Skeletal muscle tissue (tissue), 4 donors: ENCODE data around the gene CADPS. TPM values are rescaled to one million over a fixed set of nuclear protein-coding genes. Genes with fewer than 3 reads are reported as not detected.

ENCODE experiments used
- H3K27ac ChIP-seq: one replicate; pipeline ENCODE4 v1.7.0; 2013; ENCODE audit warnings: mild to moderate bottlenecking, low read depth, low read length, inconsistent platforms
- H3K27me3 ChIP-seq, 3 donors: one replicate each; pipeline ENCODE4 v1.7.0; 2013; ENCODE audit warnings: low read length in 3 of 3; ENCODE audit not compliant: control insufficient read depth in 3 of 3, insufficient read depth in 3 of 3
- H3K36me3 ChIP-seq, 3 donors: one replicate each; pipeline ENCODE4 v1.7.0; 2013; ENCODE audit warnings: low read length in 3 of 3; ENCODE audit not compliant: control insufficient read depth in 3 of 3, insufficient read depth in 3 of 3
- H3K4me1 ChIP-seq, 3 donors: one replicate each; pipeline ENCODE4 v1.7.0; 2013; ENCODE audit warnings: low read length in 3 of 3, mild to moderate bottlenecking in 3 of 3; ENCODE audit not compliant: control insufficient read depth in 3 of 3, insufficient read depth in 3 of 3
- H3K4me3 ChIP-seq, 3 donors: one replicate each; pipeline ENCODE4 v1.7.0; 2013; ENCODE audit warnings: low read length in 3 of 3
- H3K9ac ChIP-seq, 3 donors: one replicate each; pipeline ENCODE4 v1.7.0; 2013; ENCODE audit warnings: low read length in 3 of 3, mild to moderate bottlenecking in 3 of 3, moderate library complexity in 2 of 3, low read depth in 1 of 3
- H3K9me3 ChIP-seq, 3 donors: one replicate each; pipeline ENCODE4 v1.7.0; 2013; ENCODE audit warnings: low read length in 3 of 3; ENCODE audit not compliant: control insufficient read depth in 3 of 3
- total RNA-seq: library from RNA; depleted of rRNA; stranded (reverse); fragments of >200 nt; gene quantifications from one replicate; pipeline ENCODE4 v1.2.3, GENCODE V29; 2014
- donor health status: Osteomylitis.

Gene CADPS
- total RNA-seq, 1 donor from 2014 or later, result 1.0 TPM

GRCh38 chr3:62558549-62559112 is 316.6 kb downstream of the CADPS start:
- Histone ChIP-seq H3K27ac (no peak overlapping the region), H3K36me3 (no peaks in the 10 kb centered on the region), H3K9ac (no peak overlapping the region), H3K4me1 (no peaks in the 10 kb centered on the region), H3K9me3 (no peaks in the 10 kb centered on the region), H3K4me3 (no peak overlapping the region), H3K27me3 (no peaks in the 10 kb centered on the region)

- Histone ChIP-seq H3K4me1 (no peaks in the 10 kb centered on the region), H3K27ac (no peak overlapping the region), H3K36me3 (no peaks in the 10 kb centered on the region), H3K4me3 (no peak overlapping the region), H3K27me3 (no peaks in the 10 kb centered on the region), H3K9me3 (no peaks in the 10 kb centered on the region), H3K9ac (no peak overlapping the region)
Observed at GRCh38 chr3:62557983-62558382, 317.2 kb downstream of the CADPS start.

- H3K9ac ChIP-seq, result no peak overlapping the region
- H3K27me3 ChIP-seq, result no peaks in the 10 kb centered on the region
- H3K36me3 ChIP-seq, result no peaks in the 10 kb centered on the region
- H3K9me3 ChIP-seq, result no peaks in the 10 kb centered on the region
- H3K4me3 ChIP-seq, result no peak overlapping the region
- no peaks in the 10 kb centered on the region for H3K4me1 ChIP-seq
- no peak overlapping the region for H3K27ac ChIP-seq
Observed at GRCh38 chr3:62557450-62557849, 317.8 kb downstream of the CADPS start.

GRCh38 chr3:62556121-62556815 is 318.9 kb downstream of the CADPS start:
- H3K9ac ChIP-seq, result no peak overlapping the region
- H3K4me1 ChIP-seq, result no peaks in the 10 kb centered on the region
- H3K27me3 ChIP-seq, result peaks cover 0 to 3% (median 0%) of the 10 kb centered on the region in 3 donors
- H3K9me3 ChIP-seq, result no peaks in the 10 kb centered on the region
- H3K27ac ChIP-seq, result no peak overlapping the region
- H3K4me3 ChIP-seq, result no peak overlapping the region
- H3K36me3 ChIP-seq, result no peaks in the 10 kb centered on the region

GRCh38 chr3:62554264-62554799 is 320.9 kb downstream of the CADPS start:
- Histone ChIP-seq H3K9me3 (no peaks in the 10 kb centered on the region), H3K36me3 (no peaks in the 10 kb centered on the region), H3K4me1 (no peaks in the 10 kb centered on the region), H3K4me3 (no peak overlapping the region), H3K27me3 (peaks cover 0 to 8% (median 0%) of the 10 kb centered on the region in 3 donors), H3K9ac (no peak overlapping the region), H3K27ac (no peak overlapping the region)

GRCh38 chr3:62553811-62554210 is 321.4 kb downstream of the CADPS start:
- no peak overlapping the region for H3K4me3 ChIP-seq
- H3K9ac ChIP-seq, result no peak overlapping the region
- no peak overlapping the region for H3K27ac ChIP-seq
- no peaks in the 10 kb centered on the region for H3K9me3 ChIP-seq
- H3K27me3 ChIP-seq, result peaks cover 0 to 8% (median 0%) of the 10 kb centered on the region in 3 donors
- no peaks in the 10 kb centered on the region for H3K36me3 ChIP-seq
- H3K4me1 ChIP-seq, result no peaks in the 10 kb centered on the region

- Histone ChIP-seq H3K36me3 (no peaks in the 10 kb centered on the region), H3K27me3 (peaks cover 0 to 8% (median 0%) of the 10 kb centered on the region in 3 donors), H3K9ac (no peak overlapping the region), H3K4me3 (no peak overlapping the region), H3K4me1 (no peaks in the 10 kb centered on the region), H3K9me3 (no peaks in the 10 kb centered on the region), H3K27ac (no peak overlapping the region)
Observed at GRCh38 chr3:62551556-62551955, 323.7 kb downstream of the CADPS start.

- H3K36me3 ChIP-seq, result no peaks in the 10 kb centered on the region
- no peak overlapping the region for H3K27ac ChIP-seq
- H3K4me3 ChIP-seq, result no peak overlapping the region
- no peaks in the 10 kb centered on the region for H3K4me1 ChIP-seq
- H3K27me3 ChIP-seq, result peaks cover 0 to 8% (median 0%) of the 10 kb centered on the region in 3 donors
- no peak overlapping the region for H3K9ac ChIP-seq
- no peaks in the 10 kb centered on the region for H3K9me3 ChIP-seq
Observed at GRCh38 chr3:62550439-62550838, 324.8 kb downstream of the CADPS start.

GRCh38 chr3:62548528-62549205 is 326.5 kb downstream of the CADPS start:
- H3K27me3 ChIP-seq, result peaks cover 0 to 8% (median 0%) of the 10 kb centered on the region in 3 donors
- no peaks in the 10 kb centered on the region for H3K36me3 ChIP-seq
- H3K4me1 ChIP-seq, result no peaks in the 10 kb centered on the region
- H3K9ac ChIP-seq, result no peak overlapping the region
- no peak overlapping the region for H3K27ac ChIP-seq
- H3K4me3 ChIP-seq, result no peak overlapping the region
- no peaks in the 10 kb centered on the region for H3K9me3 ChIP-seq

GRCh38 chr3:62546266-62546665 is 328.9 kb downstream of the CADPS start:
- no peaks in the 10 kb centered on the region for H3K36me3 ChIP-seq
- H3K4me1 ChIP-seq, result no peaks in the 10 kb centered on the region
- no peak overlapping the region for H3K4me3 ChIP-seq
- no peaks in the 10 kb centered on the region for H3K9me3 ChIP-seq
- no peak overlapping the region for H3K9ac ChIP-seq
- peaks cover 0 to 8% (median 0%) of the 10 kb centered on the region in 3 donors for H3K27me3 ChIP-seq
- no peak overlapping the region for H3K27ac ChIP-seq
